Measurements from ENCODE around the gene TRIM36. TPM values are rescaled to one million over a fixed set of nuclear protein-coding genes. Genes with fewer than 3 reads are reported as not detected.

The TRIM36 gene
- polyA plus RNA-seq, 1 experiment: 0.06 TPM

DNA sequence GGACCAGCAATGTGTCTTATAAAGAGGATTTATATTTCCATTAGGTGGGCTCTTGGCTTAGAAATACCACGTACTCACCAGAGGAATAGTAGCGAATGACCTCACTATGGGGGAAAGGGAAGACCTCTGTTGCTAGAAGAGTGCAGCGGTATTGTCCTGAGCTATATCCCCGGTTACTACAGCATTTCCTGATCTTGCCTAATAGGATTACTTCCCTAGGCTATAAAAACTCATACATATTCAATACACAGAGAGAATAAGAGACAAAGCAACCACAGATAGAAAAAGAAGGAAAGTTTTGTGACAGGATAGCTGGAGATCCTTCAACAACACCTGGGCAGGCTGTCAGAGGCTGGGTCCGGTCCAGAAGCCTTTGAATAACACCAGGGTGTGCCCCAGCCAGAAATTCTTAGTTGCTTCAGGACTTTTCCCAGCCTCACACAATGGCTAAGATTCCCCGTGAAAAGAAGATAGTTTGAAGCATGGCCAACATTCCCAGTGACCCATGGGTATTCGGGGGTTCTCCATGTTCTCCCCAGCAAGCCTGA, 85.4 kb downstream of the TRIM36 start:
- no peak for DNase-seq (ENCODE audit: low read depth, low spot score)
- H3K4me3 ChIP-seq (ENCODE audit: low read depth, low read length): no peak overlapping the region
- POLR2A ChIA-PET: no interaction called here
- H3K27me3 ChIP-seq (ENCODE audit: control insufficient read depth, insufficient read depth, low read length): no peaks in the 10 kb centered on the region
- CTCF ChIA-PET: no interaction called here
- TF ChIP-seq, protein P1, sequence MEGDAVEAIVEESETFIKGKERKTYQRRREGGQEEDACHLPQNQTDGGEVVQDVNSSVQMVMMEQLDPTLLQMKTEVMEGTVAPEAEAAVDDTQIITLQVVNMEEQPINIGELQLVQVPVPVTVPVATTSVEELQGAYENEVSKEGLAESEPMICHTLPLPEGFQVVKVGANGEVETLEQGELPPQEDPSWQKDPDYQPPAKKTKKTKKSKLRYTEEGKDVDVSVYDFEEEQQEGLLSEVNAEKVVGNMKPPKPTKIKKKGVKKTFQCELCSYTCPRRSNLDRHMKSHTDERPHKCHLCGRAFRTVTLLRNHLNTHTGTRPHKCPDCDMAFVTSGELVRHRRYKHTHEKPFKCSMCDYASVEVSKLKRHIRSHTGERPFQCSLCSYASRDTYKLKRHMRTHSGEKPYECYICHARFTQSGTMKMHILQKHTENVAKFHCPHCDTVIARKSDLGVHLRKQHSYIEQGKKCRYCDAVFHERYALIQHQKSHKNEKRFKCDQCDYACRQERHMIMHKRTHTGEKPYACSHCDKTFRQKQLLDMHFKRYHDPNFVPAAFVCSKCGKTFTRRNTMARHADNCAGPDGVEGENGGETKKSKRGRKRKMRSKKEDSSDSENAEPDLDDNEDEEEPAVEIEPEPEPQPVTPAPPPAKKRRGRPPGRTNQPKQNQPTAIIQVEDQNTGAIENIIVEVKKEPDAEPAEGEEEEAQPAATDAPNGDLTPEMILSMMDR (IDR thresholded peaks at IDR 0.05; ENCODE audit: low read depth, low read length): no peak
- no peak overlapping the region for H3K27ac ChIP-seq (ENCODE audit: low read depth, low read length)
- no peaks in the 10 kb centered on the region for H3K9me3 ChIP-seq (ENCODE audit: control insufficient read depth, insufficient read depth, low read length)

DNA sequence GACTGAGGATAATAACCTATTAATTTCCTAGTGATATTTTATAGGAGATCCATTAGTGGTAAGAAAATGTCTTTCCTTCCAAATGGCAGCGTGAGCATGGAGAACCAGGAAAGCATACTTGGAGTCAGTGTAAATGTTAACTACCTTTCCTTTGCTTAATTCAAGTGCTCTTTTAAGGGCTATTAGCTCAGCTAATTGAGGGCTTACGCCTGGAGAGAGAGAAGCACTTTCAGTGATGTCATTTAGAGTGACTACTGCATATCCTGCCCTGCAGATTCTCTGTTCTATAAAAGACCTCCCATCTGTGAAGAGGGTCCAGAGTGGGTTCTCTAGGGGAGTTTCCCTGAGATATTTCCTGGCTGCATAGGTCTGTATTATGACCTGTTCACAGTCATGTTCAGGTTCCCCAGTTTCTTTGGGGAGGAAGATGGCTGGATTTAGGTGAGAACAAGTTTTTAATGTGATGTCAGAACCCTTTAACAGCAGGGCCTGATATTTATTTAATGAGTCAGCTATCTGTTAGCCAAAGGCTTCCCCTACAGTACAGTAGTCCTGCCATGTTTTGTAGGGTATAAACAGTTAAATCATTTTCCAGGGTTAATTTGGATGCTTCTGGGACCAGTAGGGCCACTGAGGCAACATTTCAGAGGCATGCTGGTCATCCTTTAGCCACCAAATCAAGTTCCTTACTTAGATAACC, 89.6 kb downstream of the TRIM36 start:
- POLR2A ChIA-PET: no interaction called here
- TF ChIP-seq, protein P1 (IDR thresholded peaks at IDR 0.05; ENCODE audit: low read depth, low read length): no peak
- Histone ChIP-seq H3K27me3 (ENCODE audit: control insufficient read depth, insufficient read depth, low read length) (no peaks in the 10 kb centered on the region), H3K9me3 (ENCODE audit: control insufficient read depth, insufficient read depth, low read length) (no peaks in the 10 kb centered on the region), H3K27ac (ENCODE audit: low read depth, low read length) (no peak overlapping the region), H3K4me3 (ENCODE audit: low read depth, low read length) (no peak overlapping the region)
- CTCF ChIA-PET: no interaction called here
- DNase-seq (ENCODE audit: low read depth, low spot score): no peak

Other genes with a start within 250 kb of the TRIM36 start
- gene PGGT1B, start 93.0 kb upstream of the TRIM36 start, polyA plus RNA-seq (2011; rRNA removed): 4.1 and 4.3 TPM in 2 replicates
- 2.4 and 4.7 TPM in 2 replicates for gene CCDC112, start 126.7 kb upstream of the TRIM36 start, polyA plus RNA-seq (2011; rRNA removed)

Data from AG04450 (cell line).